ENCODE measurements around the gene LMX1B.
"Not testable (repeated sequence)": the region's sequence is repeated elsewhere in the genome, so short reads cannot be mapped to it uniquely, and the experiment has no call there.

Gene LMX1B

GRCh38 chr9:126613651-126614050, at the start of gene LMX1B:
LMX1B (plus strand) TSS chr9:126613928; CDS start chr9:126614450, 522 bp downstream.
- DNase-seq, result no peak

DNA sequence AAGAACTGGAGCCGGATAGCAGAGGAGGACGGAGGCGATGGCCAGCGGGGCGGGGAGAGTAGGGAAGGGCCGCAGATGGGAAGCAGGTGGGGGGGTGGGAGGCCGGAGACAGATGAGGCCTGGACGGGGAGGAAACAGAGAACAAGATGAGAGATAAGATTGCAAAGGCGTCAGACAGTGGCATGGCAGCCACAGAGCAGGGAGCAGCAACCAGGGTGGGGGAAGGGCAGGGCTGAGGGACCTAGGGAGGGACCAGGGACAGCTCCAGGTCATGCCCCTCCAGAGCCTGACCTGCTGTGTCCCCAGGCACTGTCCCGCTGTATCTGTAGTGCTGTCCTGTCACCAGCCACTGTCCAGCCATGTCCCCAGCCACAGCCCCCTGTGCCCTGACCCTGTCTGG, 49.6 kb upstream of the LMX1B start:
- no peak for DNase-seq

DNA sequence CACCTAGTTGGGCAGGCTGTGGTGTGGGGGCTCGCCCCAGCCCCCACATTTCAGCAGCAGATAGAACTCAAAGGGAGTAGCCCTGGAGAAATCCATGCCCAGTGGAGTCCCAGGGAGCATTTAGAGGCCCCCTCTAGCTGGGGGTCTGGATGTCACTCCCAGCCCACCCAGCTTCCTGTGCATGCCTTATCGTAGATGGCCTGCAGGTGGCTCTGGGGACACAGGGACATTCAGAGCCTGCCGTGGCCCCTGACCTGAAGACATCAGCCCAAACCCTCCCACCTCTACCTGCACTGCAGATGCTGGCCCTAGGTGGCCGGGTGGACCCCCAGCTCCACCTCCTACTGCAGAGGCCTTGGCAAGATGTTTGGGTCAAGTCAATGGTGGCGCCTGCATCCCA, 49.0 kb upstream of the LMX1B start:
- no peak for DNase-seq

- no peak for DNase-seq
Observed at GRCh38 chr9:126565336-126566128, 48.2 kb upstream of the LMX1B start.

GRCh38 chr9:126569036-126569435, 44.7 kb upstream of the LMX1B start:
- no peak for DNase-seq

DNA sequence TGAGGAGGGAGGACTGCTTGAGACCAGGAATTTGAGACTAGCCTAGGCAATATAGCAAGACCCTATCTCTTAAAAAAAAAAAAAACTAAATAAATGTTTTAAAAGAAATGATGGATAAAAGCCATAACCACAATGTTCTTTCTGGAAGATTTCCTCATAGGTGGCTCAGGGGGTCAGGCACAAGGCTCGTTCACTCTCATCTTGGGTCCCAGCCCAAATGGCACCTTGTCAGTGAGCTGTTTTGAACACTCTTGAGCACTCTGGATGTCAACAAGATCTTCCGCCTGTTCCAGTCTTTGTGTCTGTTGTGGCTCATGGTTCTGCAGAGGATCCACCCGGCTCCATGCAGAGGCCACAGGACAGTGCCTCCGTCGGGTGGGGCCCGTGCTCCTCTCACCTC, 35.7 kb upstream of the LMX1B start:
- no peak for DNase-seq

DNA sequence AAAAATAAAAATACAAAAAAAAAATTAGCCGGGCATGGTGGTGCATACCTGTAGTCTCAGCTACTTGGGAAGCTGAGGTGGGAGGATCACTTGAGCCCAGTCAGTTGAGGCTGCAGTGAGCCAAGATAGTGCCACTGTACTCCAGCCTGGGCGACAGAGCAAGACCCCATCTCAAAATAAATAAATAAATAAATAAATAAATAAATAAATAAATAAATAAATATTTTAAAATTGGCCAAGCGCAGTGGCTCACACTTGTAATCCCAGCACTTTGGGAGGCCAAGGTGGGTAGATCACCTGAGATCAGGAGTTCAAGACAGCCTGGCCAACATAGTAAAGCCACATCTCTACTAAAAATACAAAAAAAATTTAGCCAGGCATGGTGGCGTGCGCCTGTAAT, 33.4 kb upstream of the LMX1B start:
- not testable (repeated sequence) for DNase-seq

DNA sequence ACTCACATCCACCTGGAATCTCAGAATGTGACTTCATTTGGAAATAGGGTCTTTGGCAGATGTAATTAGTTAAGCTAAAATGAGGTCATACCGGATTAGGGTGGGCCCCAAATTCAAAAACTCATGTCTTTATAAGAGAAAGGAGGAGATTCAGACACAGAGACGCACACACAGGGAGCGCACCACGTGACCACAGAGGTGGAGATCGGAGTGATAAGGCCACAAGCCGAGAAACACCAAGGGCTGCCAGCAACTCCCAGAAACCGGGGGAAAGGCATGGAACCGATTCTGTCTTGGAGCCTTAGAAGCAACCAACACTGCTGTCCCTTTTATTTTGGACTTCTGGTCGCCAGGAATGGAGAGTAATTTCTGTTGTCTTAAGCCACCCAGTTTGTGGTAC, 31.8 kb upstream of the LMX1B start:
- DNase-seq, result peak; percentile 1

GRCh38 chr9:126582427-126582826, 31.3 kb upstream of the LMX1B start:
- DNase-seq, result no peak

DNA sequence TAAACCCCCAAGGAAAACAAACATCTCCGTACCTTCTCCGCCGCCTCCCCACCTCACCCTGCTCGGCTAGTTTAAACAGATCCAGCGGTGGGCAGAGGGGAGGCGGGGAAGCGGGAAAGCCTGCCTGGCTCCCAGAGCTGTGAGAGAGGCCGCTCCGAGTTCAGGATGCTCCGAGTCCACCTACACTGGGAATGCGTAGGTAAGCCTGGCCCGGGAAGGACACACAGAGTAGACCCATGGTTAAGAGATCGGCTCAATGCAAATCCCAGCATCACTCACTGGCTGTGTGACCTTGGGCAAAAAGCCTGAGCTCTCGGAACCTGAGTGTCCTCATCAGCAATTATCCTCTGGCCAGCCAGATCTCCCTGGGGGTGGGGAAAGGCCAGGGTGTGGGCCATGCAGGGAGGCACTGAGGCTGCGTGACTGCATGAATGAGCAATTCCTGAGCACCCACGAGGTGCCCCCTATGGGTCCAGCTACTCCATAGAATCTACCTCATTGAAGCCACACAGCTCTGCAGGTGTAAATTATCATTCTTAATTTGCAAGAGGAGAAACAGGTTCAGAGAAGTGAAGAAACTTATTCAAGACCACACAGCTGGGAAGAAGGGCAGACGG, 30.5 kb upstream of the LMX1B start:
- no peak for DNase-seq

- no peak for DNase-seq
Observed at GRCh38 chr9:126584611-126585010, 29.1 kb upstream of the LMX1B start.

- DNase-seq, result no peak
Observed at GRCh38 chr9:126586236-126586635, 27.5 kb upstream of the LMX1B start.

DNA sequence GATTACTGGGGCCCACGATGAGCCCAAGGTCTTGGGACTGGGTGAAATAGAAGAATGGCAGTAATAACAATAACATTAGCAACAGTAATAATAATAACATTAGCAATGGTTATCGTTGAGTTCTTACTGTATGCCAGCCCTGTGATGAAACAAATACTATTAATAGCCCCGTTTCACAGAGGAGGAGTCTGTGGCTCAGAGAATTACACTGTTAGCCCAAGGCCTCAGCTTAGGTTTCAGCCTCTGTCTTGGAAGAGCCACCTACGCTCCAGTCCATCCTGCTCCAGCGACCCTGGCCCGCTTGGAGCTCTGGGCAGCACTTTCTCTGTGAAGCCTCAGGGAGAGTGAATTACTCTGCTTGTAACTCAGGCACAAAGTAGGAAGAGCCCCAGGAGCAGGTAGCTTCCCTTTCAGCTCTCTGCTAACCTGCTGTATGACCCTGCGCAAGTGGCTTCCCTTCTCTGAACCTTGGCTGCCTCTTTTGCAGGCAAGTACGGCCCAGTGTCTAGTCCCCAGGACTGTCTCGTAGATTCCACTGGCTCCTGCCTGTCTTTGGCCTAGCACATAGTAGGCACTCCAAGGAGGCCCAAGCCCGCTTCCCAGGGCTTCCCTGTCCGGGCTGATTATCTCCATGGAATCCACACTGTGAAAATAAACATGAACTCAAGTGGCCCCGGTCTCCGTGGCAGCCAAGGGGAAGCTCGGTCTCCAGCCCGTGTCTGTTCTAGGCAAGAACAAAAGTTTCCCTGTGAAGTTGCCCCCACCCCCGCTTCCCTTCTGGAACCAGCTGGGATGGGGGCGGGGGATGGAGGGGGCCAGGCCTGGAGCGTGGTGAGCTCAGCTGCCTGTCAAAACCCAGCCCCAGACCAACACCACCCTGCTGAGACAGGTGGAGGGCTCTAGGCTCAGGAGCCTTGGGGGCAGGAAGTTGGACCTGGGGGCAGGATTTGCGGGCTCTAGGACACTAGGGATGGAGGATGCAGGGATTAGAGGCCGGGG, 26.2 kb upstream of the LMX1B start:
- no peak for DNase-seq

GRCh38 chr9:126588491-126589168, 25.1 kb upstream of the LMX1B start:
- no peak for DNase-seq

GRCh38 chr9:126589349-126589748, 24.4 kb upstream of the LMX1B start:
- DNase-seq, result no peak

GRCh38 chr9:126591083-126591482, 22.6 kb upstream of the LMX1B start:
- no peak for DNase-seq

GRCh38 chr9:126591922-126592321, 21.8 kb upstream of the LMX1B start:
- DNase-seq, result no peak

GRCh38 chr9:126592461-126592860, 21.3 kb upstream of the LMX1B start:
- no peak for DNase-seq

DNA sequence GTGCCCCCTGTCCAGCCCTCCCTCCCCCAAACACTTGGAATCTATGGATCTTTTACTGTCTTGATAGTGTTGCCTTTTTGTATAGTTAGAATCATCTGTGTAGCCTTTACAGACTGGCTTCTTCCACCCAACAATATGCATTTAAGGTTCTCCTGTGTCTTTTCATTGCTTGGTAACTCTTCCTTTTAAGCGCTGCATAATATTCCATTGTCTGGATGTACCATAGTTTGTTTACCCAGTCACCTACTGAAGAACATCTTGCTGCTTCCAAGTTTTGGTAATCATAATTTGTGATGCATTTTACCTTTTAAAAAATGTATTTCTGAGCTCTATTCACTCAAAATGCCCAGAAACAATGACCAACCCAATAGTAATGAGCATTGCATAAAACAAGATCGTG, 17.7 kb upstream of the LMX1B start:
- no peak for DNase-seq

DNA sequence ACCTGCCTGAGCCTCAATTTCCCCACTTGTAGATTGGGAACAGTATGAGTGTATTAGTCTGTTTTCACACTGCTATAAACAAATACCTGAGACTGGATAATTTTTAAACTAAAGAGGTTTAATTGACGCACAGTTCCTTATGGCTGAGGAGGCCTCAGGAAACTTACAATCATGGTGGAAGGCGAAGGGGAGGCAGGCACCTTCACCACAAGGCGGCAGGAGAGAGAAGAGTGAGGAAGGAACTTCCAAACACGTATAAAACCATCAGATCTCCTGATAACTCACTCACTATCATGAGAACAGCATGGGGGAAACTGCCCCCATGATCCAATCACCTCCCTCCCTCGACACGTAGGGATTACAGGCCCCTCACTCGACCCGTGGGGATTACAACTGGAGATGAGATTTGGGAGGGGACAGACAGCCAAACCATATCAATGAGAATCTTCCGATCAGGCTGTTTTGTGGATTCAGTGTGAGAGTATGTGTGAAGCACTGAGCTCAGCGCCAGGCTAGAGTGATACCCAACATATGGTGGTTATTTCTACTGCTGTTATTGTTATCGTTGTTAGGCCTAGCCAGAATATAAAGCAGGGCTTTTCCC, 14.6 kb upstream of the LMX1B start:
- no peak for DNase-seq

GRCh38 chr9:126604059-126605055, 9.4 kb upstream of the LMX1B start:
- no peak for DNase-seq
